GM23248 (cell line): ENCODE measurements around the gene RABGAP1L.

Experiments
- EZH2 ChIP-seq: fragments of 200-600 bp; sonication (generic); IDR thresholded peaks from 2 replicates; pipeline ENCODE4 v1.6.1; 2018; ENCODE audit warnings: antibody characterized with exemption, mild to moderate bottlenecking; ENCODE audit not compliant: insufficient read depth, poor library complexity, severe bottlenecking
- EZH2phosphoT487 ChIP-seq: fragments of 200-600 bp; sonication (generic); IDR thresholded peaks from 2 replicates; pipeline ENCODE4 v1.6.1; 2018; ENCODE audit warnings: antibody characterized with exemption, moderate library complexity, mild to moderate bottlenecking, low read depth; ENCODE audit not compliant: insufficient read depth

- TF ChIP-seq EZH2 = no peak
- TF ChIP-seq EZH2phosphoT487 = no peak
Observed at GRCh38 chr1:174407665-174408064, 248.3 kb downstream of the RABGAP1L start.
